ENCODE results near the gene EML2.
"Not testable (repeated sequence)": the region's sequence is repeated elsewhere in the genome, so short reads cannot be mapped to it uniquely, and the experiment has no call there.

- not testable (repeated sequence) for TF ChIP-seq ZSCAN23 (tag by site-specific recombination; IDR thresholded peaks at IDR 0.05); REST (tag by site-specific recombination; IDR thresholded peaks at IDR 0.05); CTCF (tag by site-specific recombination; IDR thresholded peaks at IDR 0.05); YY2 (tag by site-specific recombination; IDR thresholded peaks at IDR 0.05); TCF7L2 (IDR thresholded peaks at IDR 0.05; ENCODE audit: borderline replicate concordance, low read depth, low read length); ZSCAN4 (tag by site-specific recombination; IDR thresholded peaks at IDR 0.05); ZBTB11 (tag by site-specific recombination; conservative IDR thresholded peaks at IDR 0.05; ENCODE audit: low read depth); ZNF529 (tag by site-specific recombination; IDR thresholded peaks at IDR 0.05; ENCODE audit: insufficient replicate concordance); ZNF416 (tag by site-specific recombination; IDR thresholded peaks at IDR 0.05); ZNF530 (tag by site-specific recombination; IDR thresholded peaks at IDR 0.05; ENCODE audit: low read depth); ZNF707 (tag by site-specific recombination; IDR thresholded peaks at IDR 0.05); ZNF274 (IDR thresholded peaks at IDR 0.05; ENCODE audit: low read length); ZNF274 (tag by site-specific recombination; IDR thresholded peaks at IDR 0.05; ENCODE audit: borderline replicate concordance); SCRT1 (tag by site-specific recombination; IDR thresholded peaks at IDR 0.05; ENCODE audit: borderline replicate concordance); ZNF747 (tag by site-specific recombination; IDR thresholded peaks at IDR 0.05)
These were observed 24.1 kb downstream of the EML2 start for GRCh38 chr19:45615056-45615455.
